Liver (tissue), 9 donors: ENCODE measurements around the gene TRIM17. TPM values are rescaled to one million over a fixed set of nuclear protein-coding genes. Genes with fewer than 3 reads are reported as not detected.

ENCODE experiments used
- DNase-seq: peaks from one replicate; pipeline ENCODE4 v3.0.0-alpha.2; 2017; ENCODE audit warnings: low spot score
- H3K27ac ChIP-seq, 2 donors: one replicate each; pipeline ENCODE4 v1.7.0; 2013; ENCODE audit warnings: inconsistent platforms in 2 of 2, low read length in 2 of 2, control low read depth in 1 of 2, low read depth in 1 of 2, mild to moderate bottlenecking in 1 of 2
- H3K27me3 ChIP-seq, 4 donors: one replicate each; pipeline versions ENCODE4 v1.6.1 to v1.7.0; 2013; ENCODE audit warnings: low read length in 3 of 4, inconsistent platforms in 1 of 4, mild to moderate bottlenecking in 1 of 4, moderate library complexity in 1 of 4; ENCODE audit not compliant: control insufficient read depth in 4 of 4, insufficient read depth in 4 of 4
- H3K36me3 ChIP-seq, 4 donors: one replicate each; pipeline versions ENCODE4 v1.6.1 to v1.7.0; 2013; ENCODE audit warnings: low read length in 3 of 4, mild to moderate bottlenecking in 3 of 4, low read depth in 1 of 4, moderate library complexity in 1 of 4; ENCODE audit not compliant: control insufficient read depth in 4 of 4, insufficient read depth in 3 of 4
- H3K4me1 ChIP-seq, 4 donors: one replicate each; pipeline versions ENCODE4 v1.6.1 to v1.7.0; 2013; ENCODE audit warnings: low read length in 3 of 4, mild to moderate bottlenecking in 3 of 4, moderate library complexity in 1 of 4; ENCODE audit not compliant: control insufficient read depth in 4 of 4, insufficient read depth in 4 of 4
- H3K4me3 ChIP-seq, 3 donors: one replicate each; pipeline versions ENCODE4 v1.6.1 to v1.7.0; 2013; ENCODE audit warnings: low read length in 3 of 3, control low read depth in 1 of 3, low read depth in 1 of 3, mild to moderate bottlenecking in 1 of 3
- H3K9ac ChIP-seq, 2 donors: one replicate each; pipeline ENCODE4 v1.7.0; 2013; ENCODE audit warnings: low read length in 2 of 2, mild to moderate bottlenecking in 2 of 2, moderate library complexity in 2 of 2, control low read depth in 1 of 2, low read depth in 1 of 2
- H3K9me3 ChIP-seq, 4 donors: one replicate each; pipeline versions ENCODE4 v1.6.1 to v1.7.0; 2013; ENCODE audit warnings: low read length in 3 of 4; ENCODE audit not compliant: control insufficient read depth in 4 of 4
- EGR1 ChIP-seq, 2 donors: IDR thresholded peaks; 2 replicates each; pipeline ENCODE4 v1.6.1; 2016 to 2018; ENCODE audit warnings: antibody characterized with exemption in 2 of 2, low read depth in 2 of 2
- FOXA1 ChIP-seq: IDR thresholded peaks from 2 replicates; pipeline ENCODE4 v1.6.1; 2016; ENCODE audit warnings: antibody characterized with exemption
- HNF4G ChIP-seq: IDR thresholded peaks from 2 replicates; pipeline ENCODE4 v1.6.1; 2016; ENCODE audit warnings: antibody characterized with exemption
- NR2F2 ChIP-seq: IDR thresholded peaks from 2 replicates; pipeline ENCODE4 v1.6.1; 2016; ENCODE audit warnings: antibody characterized with exemption
- RAD21 ChIP-seq, 2 donors: IDR thresholded peaks; 2 replicates each; pipeline ENCODE4 v1.6.1; 2016; ENCODE audit warnings: antibody characterized with exemption in 2 of 2, mild to moderate bottlenecking in 2 of 2
- SP1 ChIP-seq: IDR thresholded peaks from 2 replicates; pipeline ENCODE4 v1.6.1; 2018; ENCODE audit warnings: antibody characterized with exemption, mild to moderate bottlenecking
- ZBTB33 ChIP-seq: IDR thresholded peaks from 2 replicates; pipeline ENCODE4 v1.6.1; 2016; ENCODE audit warnings: antibody characterized with exemption
- WGBS: extraction: QIAGEN DNeasy Blood & Tissue Kit; methylation state at CpG from one replicate; pipeline ENCODE4 v1.1.7; 2013; 5-methylcytosine and 5-hydroxymethylcytosine counted together
- polyA plus RNA-seq, 2 donors: library from polyadenylated mRNA; stranded (reverse) in 1 of 2; unstranded in 1 of 2; fragments of 200-250 nt in 1 of 2; fragments of >200 nt in 1 of 2; fragmentation: Nextera tagmentation in 1 of 2; extraction: Ambion mirVana in 1 of 2; gene quantifications; one replicate each; pipeline versions ENCODE4 v1.2.1 to v1.2.3, GENCODE V29; 2013 to 2015
- total RNA-seq, 2 donors: library from RNA; depleted of rRNA; stranded (reverse); fragments of >200 nt; gene quantifications; one replicate each; pipeline ENCODE4 v1.2.3, GENCODE V29; 2014
- TF ChIP-seq, protein P1 (sequence below): IDR thresholded peaks from 2 replicates; pipeline ENCODE4 v1.6.1; 2016; ENCODE audit warnings: antibody characterized with exemption
- donor health status: healthy.
- donor health status: healthy.
- donor health status: healthy.
- donor health status: healthy.
- donor health status: healthy.

TRIM17 gene
- total and polyA plus RNA-seq, 4 donors, result 0.08 to 0.49 TPM; not detected in 2

GRCh38 chr1:228364068-228364705 is 52.5 kb downstream of the TRIM17 start (continued):
- TF ChIP-seq ZBTB33 (no peak), HNF4G (no peak), FOXA1 (no peak), EGR1 (IDR thresholded peaks at IDR 0.05; ENCODE audit: low read depth in 2 of 2) (no peak)
- TF ChIP-seq, protein P1, sequence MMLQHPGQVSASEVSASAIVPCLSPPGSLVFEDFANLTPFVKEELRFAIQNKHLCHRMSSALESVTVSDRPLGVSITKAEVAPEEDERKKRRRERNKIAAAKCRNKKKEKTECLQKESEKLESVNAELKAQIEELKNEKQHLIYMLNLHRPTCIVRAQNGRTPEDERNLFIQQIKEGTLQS, result no peak

GRCh38 chr1:228363686-228364067 is 53.0 kb downstream of the TRIM17 start:
- Histone ChIP-seq H3K4me3 (no peak overlapping the region), H3K9ac (no peak overlapping the region), H3K27ac (no peak overlapping the region), H3K4me1 (peaks cover 0 to 3% (median 0%) of the 10 kb centered on the region in 4 donors), H3K36me3 (no peaks in the 10 kb centered on the region), H3K9me3 (no peaks in the 10 kb centered on the region), H3K27me3 (no peaks in the 10 kb centered on the region)
- no peak for DNase-seq
- no peak for TF ChIP-seq RAD21 (IDR thresholded peaks at IDR 0.05)
- TF ChIP-seq SP1, result no peak
- TF ChIP-seq, protein P1, result no peak
- no peak for TF ChIP-seq HNF4G
- TF ChIP-seq ZBTB33, result no peak
- 89% methylated on average over 9 of the region's 9 CpGs for WGBS

DNA sequence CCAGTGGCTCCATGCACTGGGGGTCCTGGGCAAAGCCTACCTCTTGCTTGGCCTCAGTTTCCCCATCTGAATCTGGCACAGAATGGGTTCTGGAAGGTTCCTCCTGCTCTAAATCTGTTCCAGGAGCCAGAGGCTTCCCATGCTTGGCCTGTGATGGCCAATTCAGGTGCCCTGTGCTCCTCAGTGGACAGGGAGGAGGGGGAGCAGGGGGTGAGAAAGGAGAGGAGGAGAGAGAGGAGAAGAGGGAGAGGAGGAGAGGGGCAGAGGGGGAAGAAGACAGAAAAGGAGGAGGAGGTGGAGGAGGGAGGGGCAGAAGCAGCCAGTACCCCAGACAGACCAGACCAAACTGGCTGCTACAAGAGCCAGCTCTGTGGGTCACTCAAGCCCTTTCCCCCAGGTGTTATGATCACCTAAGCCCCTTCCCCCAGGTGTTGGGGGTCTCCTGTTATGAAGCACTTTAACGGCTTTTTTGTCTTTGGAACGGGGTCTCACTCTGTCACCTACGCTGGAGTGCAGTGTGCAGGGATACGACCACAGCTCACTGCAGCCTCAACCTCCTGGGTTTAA is 53.7 kb downstream of the TRIM17 start:
- no peaks in the 10 kb centered on the region for H3K27me3 ChIP-seq
- H3K36me3 ChIP-seq, result no peaks in the 10 kb centered on the region
- H3K27ac ChIP-seq, result no peak overlapping the region
- no peaks in the 10 kb centered on the region for H3K9me3 ChIP-seq
- H3K9ac ChIP-seq, result no peak overlapping the region
- no peak overlapping the region for H3K4me3 ChIP-seq
- no peak for DNase-seq
- H3K4me1 ChIP-seq, result no peaks in the 10 kb centered on the region
- TF ChIP-seq RAD21 (IDR thresholded peaks at IDR 0.05), result no peak
- TF ChIP-seq NR2F2, result no peak
- no peak for TF ChIP-seq EGR1 (IDR thresholded peaks at IDR 0.05; ENCODE audit: low read depth in 2 of 2)
- no peak for TF ChIP-seq SP1
- WGBS, result 94% methylated on average over 4 of the region's 4 CpGs
